ENCODE data around the gene WNT1.

The WNT1 gene

GRCh38 chr12:49030714-49031572, 52.8 kb downstream of the WNT1 start:
- DNase-seq: no peak

GRCh38 chr12:49031573-49032161, 53.5 kb downstream of the WNT1 start:
- DNase-seq: no peak

Measured in CD4-positive, alpha-beta T cell treated with Interleukin-4 for 1 hour (primary cell).